ENCODE measurements around the gene ARID3A.

ARID3A gene

GRCh38 chr19:932648-933552 is 7.1 kb downstream of the ARID3A start:
- DNase-seq (ENCODE audit: low spot score) = peak; percentile 94

GRCh38 chr19:933553-933882 is 7.7 kb downstream of the ARID3A start:
- DNase-seq (ENCODE audit: low spot score) = no peak

- DNase-seq (ENCODE audit: low spot score) = no peak
Observed at GRCh38 chr19:934197-934840, 8.5 kb downstream of the ARID3A start.

- peak; percentile 63 for DNase-seq (ENCODE audit: low spot score)
Observed at GRCh38 chr19:934865-935479, 9.1 kb downstream of the ARID3A start.

GRCh38 chr19:936175-936546 is 10.3 kb downstream of the ARID3A start:
- DNase-seq (ENCODE audit: low spot score) = no peak

- DNase-seq (ENCODE audit: low spot score) = no peak
Observed at GRCh38 chr19:937259-937694, 11.4 kb downstream of the ARID3A start.

- no peak for DNase-seq (ENCODE audit: low spot score)
Observed at GRCh38 chr19:938233-938923, 12.5 kb downstream of the ARID3A start.

GRCh38 chr19:939439-939838 is 13.6 kb downstream of the ARID3A start:
- no peak for DNase-seq (ENCODE audit: low spot score)

GRCh38 chr19:939922-940321 is 14.1 kb downstream of the ARID3A start:
- no peak for DNase-seq (ENCODE audit: low spot score)

- peak; percentile 48 for DNase-seq (ENCODE audit: low spot score)
Observed at GRCh38 chr19:940591-941291, 14.9 kb downstream of the ARID3A start.

- DNase-seq (ENCODE audit: low spot score) = no peak
Observed at GRCh38 chr19:941292-942132, 15.7 kb downstream of the ARID3A start.

GRCh38 chr19:942133-942645 is 16.4 kb downstream of the ARID3A start:
- DNase-seq (ENCODE audit: low spot score) = no peak

- DNase-seq (ENCODE audit: low spot score) = no peak
Observed at GRCh38 chr19:943551-944170, 17.8 kb downstream of the ARID3A start.

- no peak for DNase-seq (ENCODE audit: low spot score)
Observed at GRCh38 chr19:944171-944567, 18.3 kb downstream of the ARID3A start.

- no peak for DNase-seq (ENCODE audit: low spot score)
Observed at GRCh38 chr19:944663-945241, 18.9 kb downstream of the ARID3A start.

GRCh38 chr19:945401-946252 is 19.8 kb downstream of the ARID3A start:
- DNase-seq (ENCODE audit: low spot score) = no peak

GRCh38 chr19:947090-947706 is 21.4 kb downstream of the ARID3A start:
- no peak for DNase-seq (ENCODE audit: low spot score)

All from AG08395 (cell line).